ENCODE measurements around the gene MTHFR. TPM values are rescaled to one million over a fixed set of nuclear protein-coding genes. Genes with fewer than 3 reads are reported as not detected.

The MTHFR gene
- total RNA-seq, 2 donors from 2014 or later: 22.3 to 30.0 TPM

GRCh38 chr1:11783556-11783955, 22.2 kb downstream of the MTHFR start:
- no peak overlapping the region for H3K27ac ChIP-seq (ENCODE audit: low read depth, low read length)
- no peak for TF ChIP-seq CTCF (conservative IDR thresholded peaks at IDR 0.05)
- no peak overlapping the region for H3K9ac ChIP-seq (ENCODE audit: extremely low read depth, low read length, poor library complexity, severe bottlenecking)
- Mint-ChIP-seq H3K4me1 (peaks cover 13% of the 10 kb centered on the region), H3K4me3 (no peak overlapping the region), H3K27ac (no peak overlapping the region), H3K9me3 (no peaks in the 10 kb centered on the region), H3K36me3 (ENCODE audit: low read depth) (no peaks in the 10 kb centered on the region), H3K27me3 (ENCODE audit: insufficient read depth) (no peaks in the 10 kb centered on the region)
- no peak overlapping the region for H3K4me3 ChIP-seq (ENCODE audit: low read length)
- DNase-seq: no peak
- WGBS, 2 experiments (ENCODE audit: insufficient coverage in 1 of 2, insufficient read length in 1 of 2): 89 to 92% methylated on average over 4 to 6 of the region's 6 CpGs
- H3K27me3 ChIP-seq (ENCODE audit: control insufficient read depth, insufficient read depth, low read length, poor library complexity, severe bottlenecking): no peaks in the 10 kb centered on the region
- no peaks in the 10 kb centered on the region for H3K36me3 ChIP-seq (ENCODE audit: control insufficient read depth, insufficient read depth, low read length)
- no peaks in the 10 kb centered on the region for H3K9me3 ChIP-seq (ENCODE audit: control insufficient read depth, low read length)
- peaks cover 14% of the 10 kb centered on the region for H3K4me1 ChIP-seq (ENCODE audit: control insufficient read depth, insufficient read depth, low read length)

- H3K36me3 ChIP-seq (ENCODE audit: control insufficient read depth, insufficient read depth, low read length): no peaks in the 10 kb centered on the region
- H3K4me1 Mint-ChIP-seq: peaks cover 7% of the 10 kb centered on the region
- WGBS, 2 experiments (ENCODE audit: insufficient coverage in 1 of 2, insufficient read length in 1 of 2): 88 to 89% methylated on average over 3 to 6 of the region's 6 CpGs
- TF ChIP-seq CTCF (conservative IDR thresholded peaks at IDR 0.05): no peak
- H3K27ac Mint-ChIP-seq: no peak overlapping the region
- H3K27me3 Mint-ChIP-seq (ENCODE audit: insufficient read depth): no peaks in the 10 kb centered on the region
- no peaks in the 10 kb centered on the region for H3K36me3 Mint-ChIP-seq (ENCODE audit: low read depth)
- H3K4me3 Mint-ChIP-seq: no peak overlapping the region
- DNase-seq: no peak
- H3K4me1 ChIP-seq (ENCODE audit: control insufficient read depth, insufficient read depth, low read length): peaks cover 9% of the 10 kb centered on the region
- no peaks in the 10 kb centered on the region for H3K9me3 ChIP-seq (ENCODE audit: control insufficient read depth, low read length)
- no peak overlapping the region for H3K27ac ChIP-seq (ENCODE audit: low read depth, low read length)
- H3K9me3 Mint-ChIP-seq: no peaks in the 10 kb centered on the region
- H3K4me3 ChIP-seq (ENCODE audit: low read length): no peak overlapping the region
- H3K27me3 ChIP-seq (ENCODE audit: control insufficient read depth, insufficient read depth, low read length, poor library complexity, severe bottlenecking): no peaks in the 10 kb centered on the region
- H3K9ac ChIP-seq (ENCODE audit: extremely low read depth, low read length, poor library complexity, severe bottlenecking): no peak overlapping the region
Observed at GRCh38 chr1:11782127-11782708, 23.5 kb downstream of the MTHFR start.

GRCh38 chr1:11781297-11781696, 24.5 kb downstream of the MTHFR start:
- H3K27me3 Mint-ChIP-seq (ENCODE audit: insufficient read depth): no peaks in the 10 kb centered on the region
- no peak for TF ChIP-seq CTCF (conservative IDR thresholded peaks at IDR 0.05)

More at GRCh38 chr1:11781297-11781696, 24.5 kb downstream of the MTHFR start:
- Mint-ChIP-seq H3K9me3 (no peaks in the 10 kb centered on the region), H3K4me3 (no peak overlapping the region), H3K36me3 (ENCODE audit: low read depth) (no peaks in the 10 kb centered on the region), H3K27ac (no peak overlapping the region), H3K4me1 (no peaks in the 10 kb centered on the region)
- Histone ChIP-seq H3K9ac (ENCODE audit: extremely low read depth, low read length, poor library complexity, severe bottlenecking) (no peak overlapping the region), H3K4me3 (ENCODE audit: low read length) (no peak overlapping the region), H3K4me1 (ENCODE audit: control insufficient read depth, insufficient read depth, low read length) (peaks cover 5% of the 10 kb centered on the region), H3K9me3 (ENCODE audit: control insufficient read depth, low read length) (no peaks in the 10 kb centered on the region), H3K27me3 (ENCODE audit: control insufficient read depth, insufficient read depth, low read length, poor library complexity, severe bottlenecking) (no peaks in the 10 kb centered on the region), H3K27ac (ENCODE audit: low read depth, low read length) (no peak overlapping the region), H3K36me3 (ENCODE audit: control insufficient read depth, insufficient read depth, low read length) (no peaks in the 10 kb centered on the region)
- no peak for DNase-seq
- 92% methylated on average over 12 of the region's 12 CpGs for WGBS, 2 experiments (ENCODE audit: insufficient coverage in 1 of 2, insufficient read length in 1 of 2)
